Fibroblast of mammary gland (primary cell): ENCODE data around the gene FGF14.

Experiments
- DNase-seq: peaks from one replicate; pipeline ENCODE4 v3.0.0-alpha.2; 2010; ENCODE audit warnings: low read depth
- H3K4me3 ChIP-seq: 2 replicates; pipeline ENCODE4 v1.5.1; 2011; ENCODE audit warnings: low read depth, mild to moderate bottlenecking, low read length, moderate library complexity; ENCODE audit not compliant: control insufficient read depth
- CTCF ChIP-seq: conservative IDR thresholded peaks from 2 replicates; pipeline ENCODE4 v1.5.1; 2011; ENCODE audit warnings: low read depth, low read length, inconsistent platforms; ENCODE audit not compliant: control insufficient read depth, insufficient read depth

The FGF14 gene

GRCh38 chr13:101799196-101799595 lies 602.7 kb downstream of the FGF14 start:
- TF ChIP-seq CTCF: no peak
- no peak for DNase-seq
- H3K4me3 ChIP-seq: no peak overlapping the region

DNA sequence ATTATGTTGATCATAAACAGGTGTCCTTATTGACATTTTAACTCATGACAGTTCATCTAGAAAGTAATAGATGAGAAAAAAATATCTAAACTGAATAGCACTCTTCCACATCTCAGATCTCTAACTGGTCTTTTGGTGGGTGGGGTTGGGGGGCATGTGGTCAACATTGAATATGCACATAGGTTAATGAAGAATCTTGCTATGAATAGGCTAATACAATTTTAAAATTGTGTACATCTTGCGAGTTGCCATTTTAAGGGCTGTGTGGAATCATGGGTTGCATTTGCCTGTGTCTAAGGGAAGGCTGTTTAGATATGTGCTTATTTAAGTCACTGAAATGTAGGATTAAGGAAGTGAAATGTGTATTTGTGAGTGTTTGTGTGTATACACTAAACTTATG lies 603.4 kb downstream of the FGF14 start:
- no peak overlapping the region for H3K4me3 ChIP-seq
- no peak for TF ChIP-seq CTCF
- no peak for DNase-seq

- TF ChIP-seq CTCF: no peak
- DNase-seq: peak; percentile 8
- H3K4me3 ChIP-seq: no peak overlapping the region
These were observed 606.4 kb downstream of the FGF14 start for GRCh38 chr13:101795460-101795859.

DNA sequence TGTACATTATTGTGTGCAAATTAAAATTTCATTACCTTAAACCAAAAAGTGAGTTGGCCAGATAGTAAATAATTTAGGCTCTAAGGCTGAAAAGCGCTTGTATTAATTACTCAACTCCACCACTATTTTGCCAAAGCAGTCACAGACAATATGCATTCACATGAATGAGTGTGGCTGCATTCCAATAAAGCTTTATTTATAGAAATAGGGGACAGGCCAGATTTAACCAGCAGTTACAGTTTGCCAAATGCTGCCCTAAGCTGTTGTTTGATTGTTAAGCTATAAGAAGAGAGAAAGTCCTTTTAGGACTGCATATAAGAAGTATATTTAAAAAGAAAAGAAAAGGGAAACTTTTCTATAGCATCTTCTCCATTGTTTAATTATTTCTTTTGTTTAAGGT lies 606.8 kb downstream of the FGF14 start:
- H3K4me3 ChIP-seq: no peak overlapping the region
- peak; percentile 7 for DNase-seq
- TF ChIP-seq CTCF: no peak

- TF ChIP-seq CTCF: no peak
- no peak overlapping the region for H3K4me3 ChIP-seq
- no peak for DNase-seq
These were observed 609.7 kb downstream of the FGF14 start for GRCh38 chr13:101792189-101792588.

DNA sequence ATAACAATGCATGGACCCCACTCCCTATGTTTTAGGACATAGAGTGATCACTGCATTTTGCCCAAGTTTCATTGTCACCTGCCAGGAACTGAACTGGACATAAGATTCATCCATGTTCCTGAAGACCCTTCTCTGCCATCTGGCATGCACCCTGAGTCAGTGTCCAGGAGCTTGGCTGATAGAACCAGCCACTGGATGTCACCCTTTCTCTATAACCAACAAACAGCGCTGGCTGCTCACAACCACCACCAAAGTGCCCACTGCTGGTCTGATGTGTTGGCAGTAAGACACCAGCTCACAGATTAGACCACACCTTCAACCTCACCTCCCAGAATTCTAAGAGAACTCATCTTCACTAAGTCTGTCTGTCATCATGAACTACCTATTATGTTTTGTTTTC lies 616.0 kb downstream of the FGF14 start:
- no peak for TF ChIP-seq CTCF
- no peak overlapping the region for H3K4me3 ChIP-seq
- peak; percentile 28 for DNase-seq

GRCh38 chr13:101784313-101784712 lies 617.5 kb downstream of the FGF14 start:
- DNase-seq: no peak
- TF ChIP-seq CTCF: no peak
- H3K4me3 ChIP-seq: no peak overlapping the region
